GM12891 (cell line): Measurements from ENCODE around the gene AXIN1. TPM values are rescaled to one million over a fixed set of nuclear protein-coding genes. Genes with fewer than 3 reads are reported as not detected.

Source experiments
- DNase-seq: peaks from one replicate; pipeline ENCODE4 v3.0.0; 2011; ENCODE audit warnings: low spot score; ENCODE audit not compliant: insufficient read length
- FAIRE-seq: peaks from 2 replicates; lab custom pipeline; 2011; peaks lifted over from hg19 to GRCh38; lab: Jason Lieb, UNC
- PAX5 ChIP-seq: IDR thresholded peaks from 2 replicates; pipeline ENCODE4 v1.6.1; 2011; ENCODE audit warnings: low read length, moderate library complexity, mild to moderate bottlenecking; ENCODE audit not compliant: insufficient read depth, severe bottlenecking
- POLR2A ChIP-seq: IDR thresholded peaks from 2 replicates; pipeline ENCODE4 v1.6.1; 2011; ENCODE audit warnings: low read depth, low read length, control low read depth
- POLR2AphosphoS5 ChIP-seq: IDR thresholded peaks from 2 replicates; pipeline ENCODE4 v1.6.1; 2011; ENCODE audit warnings: low read depth, low read length, control low read depth
- POU2F2 ChIP-seq: IDR thresholded peaks from 2 replicates; pipeline ENCODE4 v1.6.1; 2011; ENCODE audit warnings: low read depth, mild to moderate bottlenecking, control low read depth, low read length, moderate library complexity
- SPI1 ChIP-seq: IDR thresholded peaks from 2 replicates; pipeline ENCODE4 v1.6.1; 2011; ENCODE audit warnings: low read depth, low read length, control low read depth
- TAF1 ChIP-seq: IDR thresholded peaks from 2 replicates; pipeline ENCODE4 v1.6.1; 2011; ENCODE audit warnings: low read depth, low read length, control low read depth
- polyA plus RNA-seq: library from polyadenylated mRNA; unstranded; fragments of >200 nt; gene quantifications from one replicate; pipeline ENCODE4 v1.2.1, GENCODE V29; 2012; ENCODE audit warnings: low read depth, missing spikeins, inconsistent platforms; ENCODE audit not compliant: missing spikeins

AXIN1 gene, protein sequence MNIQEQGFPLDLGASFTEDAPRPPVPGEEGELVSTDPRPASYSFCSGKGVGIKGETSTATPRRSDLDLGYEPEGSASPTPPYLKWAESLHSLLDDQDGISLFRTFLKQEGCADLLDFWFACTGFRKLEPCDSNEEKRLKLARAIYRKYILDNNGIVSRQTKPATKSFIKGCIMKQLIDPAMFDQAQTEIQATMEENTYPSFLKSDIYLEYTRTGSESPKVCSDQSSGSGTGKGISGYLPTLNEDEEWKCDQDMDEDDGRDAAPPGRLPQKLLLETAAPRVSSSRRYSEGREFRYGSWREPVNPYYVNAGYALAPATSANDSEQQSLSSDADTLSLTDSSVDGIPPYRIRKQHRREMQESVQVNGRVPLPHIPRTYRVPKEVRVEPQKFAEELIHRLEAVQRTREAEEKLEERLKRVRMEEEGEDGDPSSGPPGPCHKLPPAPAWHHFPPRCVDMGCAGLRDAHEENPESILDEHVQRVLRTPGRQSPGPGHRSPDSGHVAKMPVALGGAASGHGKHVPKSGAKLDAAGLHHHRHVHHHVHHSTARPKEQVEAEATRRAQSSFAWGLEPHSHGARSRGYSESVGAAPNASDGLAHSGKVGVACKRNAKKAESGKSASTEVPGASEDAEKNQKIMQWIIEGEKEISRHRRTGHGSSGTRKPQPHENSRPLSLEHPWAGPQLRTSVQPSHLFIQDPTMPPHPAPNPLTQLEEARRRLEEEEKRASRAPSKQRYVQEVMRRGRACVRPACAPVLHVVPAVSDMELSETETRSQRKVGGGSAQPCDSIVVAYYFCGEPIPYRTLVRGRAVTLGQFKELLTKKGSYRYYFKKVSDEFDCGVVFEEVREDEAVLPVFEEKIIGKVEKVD
- 13.5 TPM for polyA plus RNA-seq

DNA sequence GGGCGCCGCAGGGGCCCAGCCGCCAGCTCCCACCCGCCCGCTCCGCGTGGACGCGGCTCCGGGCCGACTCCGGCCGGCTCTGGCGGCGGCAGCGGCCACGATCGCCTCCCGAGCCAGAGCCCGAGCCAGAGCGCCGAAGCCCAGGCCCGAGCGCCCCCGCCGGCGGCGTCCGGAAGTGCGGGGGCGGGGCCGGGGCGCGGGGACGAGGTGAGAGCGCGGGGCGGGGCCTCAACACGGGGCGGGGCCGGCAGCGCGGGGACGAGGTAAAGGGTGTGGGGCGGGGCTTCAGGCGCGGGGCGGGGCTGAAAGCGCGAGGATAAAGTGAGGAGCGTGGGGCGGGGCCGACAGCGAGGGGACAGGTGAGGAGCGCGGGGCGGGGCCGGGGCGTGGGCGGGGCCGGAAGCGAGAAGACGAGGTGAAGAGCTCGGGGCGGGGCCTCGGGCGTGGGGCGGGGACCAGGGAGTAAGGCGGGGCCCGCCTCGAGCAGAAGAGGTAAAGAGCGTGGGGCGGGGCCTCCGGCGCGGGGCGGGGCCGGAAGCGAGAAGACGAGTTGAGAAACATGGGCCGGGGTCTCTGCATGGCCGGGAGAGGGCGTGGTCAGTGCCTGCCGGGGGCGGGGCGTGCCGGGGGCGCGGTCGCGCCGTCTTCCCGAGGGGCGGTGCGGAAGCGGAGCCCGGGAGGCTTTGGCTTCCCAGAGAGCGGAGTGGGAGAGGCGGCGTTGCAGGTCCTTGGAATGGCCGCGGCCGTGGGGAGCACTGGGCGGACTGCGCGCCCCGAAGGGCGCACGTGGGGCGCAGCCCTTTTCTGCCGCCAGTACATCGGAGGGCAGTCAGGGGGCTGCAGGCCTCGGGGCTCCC lies at the start of gene AXIN1:
AXIN1 (minus strand) TSS at position 177 of the 857 bp plus-strand sequence. CDS start 5,698 bp downstream, outside the sequence.
- peak; percentile 92 for DNase-seq
- TF ChIP-seq POLR2A (no peak), PAX5 (no peak), SPI1 (no peak), POLR2AphosphoS5 (no peak), POU2F2 (no peak), TAF1 (no peak)
- FAIRE-seq: peak; percentile 78

DNA sequence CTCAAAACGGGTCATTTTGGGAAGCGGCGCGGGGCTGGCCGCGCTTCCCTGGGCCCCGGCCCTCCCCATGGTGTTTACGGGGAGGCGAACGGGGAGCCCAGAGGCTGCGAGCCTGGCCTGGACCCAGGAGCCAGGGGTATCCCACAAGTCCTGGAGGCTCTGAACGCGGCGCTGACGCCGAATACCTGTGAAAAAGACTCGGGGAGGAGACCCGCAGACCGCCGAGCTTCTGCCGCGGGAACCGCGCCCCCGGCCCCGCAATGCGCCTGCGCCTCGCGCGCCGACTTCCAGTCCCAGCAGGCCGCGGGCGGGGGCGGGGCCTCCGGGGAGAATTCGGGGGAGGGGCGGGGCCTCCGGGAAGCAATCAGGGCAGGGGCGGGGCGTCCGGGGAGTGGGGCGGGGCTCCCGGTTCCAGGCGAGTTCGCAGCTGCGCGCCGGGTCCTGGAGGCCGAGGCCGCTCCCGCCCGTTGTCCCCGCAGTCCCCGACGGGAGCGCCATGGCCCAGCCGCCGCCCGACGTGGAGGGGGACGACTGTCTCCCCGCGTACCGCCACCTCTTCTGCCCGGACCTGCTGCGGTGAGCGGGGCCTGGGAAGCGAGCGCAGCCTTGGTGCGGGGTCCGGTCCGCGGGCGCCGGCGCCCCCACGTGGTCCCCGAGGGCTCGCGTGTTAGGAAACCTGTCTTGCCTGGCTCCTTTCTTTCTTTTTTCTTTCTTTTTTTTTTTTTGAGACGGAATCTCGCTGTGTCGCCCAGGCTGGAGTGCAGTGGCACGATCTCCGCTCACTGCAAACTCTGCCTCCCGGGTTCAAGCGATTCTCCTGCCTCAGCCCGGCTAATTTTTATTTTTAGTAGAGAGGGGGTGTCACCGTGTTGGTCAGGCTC lies 49.2 kb upstream of the AXIN1 start, which contains the start of gene DECR2:
DECR2 (plus strand) TSS at position 418 of the 881 bp plus-strand sequence; CDS start at position 497, 79 bp downstream.
- FAIRE-seq (peak; percentile 82), DNase-seq (peak; percentile 98)
- TF ChIP-seq POU2F2 (no peak), POLR2AphosphoS5 (peak; percentile 56; the same call in 1 of the 2 replicates), SPI1 (no peak), TAF1 (0 out of 2 replicates have a peak, but pooled peaks have one; percentile 27), PAX5 (no peak), POLR2A (peak; percentile 78)

DNA sequence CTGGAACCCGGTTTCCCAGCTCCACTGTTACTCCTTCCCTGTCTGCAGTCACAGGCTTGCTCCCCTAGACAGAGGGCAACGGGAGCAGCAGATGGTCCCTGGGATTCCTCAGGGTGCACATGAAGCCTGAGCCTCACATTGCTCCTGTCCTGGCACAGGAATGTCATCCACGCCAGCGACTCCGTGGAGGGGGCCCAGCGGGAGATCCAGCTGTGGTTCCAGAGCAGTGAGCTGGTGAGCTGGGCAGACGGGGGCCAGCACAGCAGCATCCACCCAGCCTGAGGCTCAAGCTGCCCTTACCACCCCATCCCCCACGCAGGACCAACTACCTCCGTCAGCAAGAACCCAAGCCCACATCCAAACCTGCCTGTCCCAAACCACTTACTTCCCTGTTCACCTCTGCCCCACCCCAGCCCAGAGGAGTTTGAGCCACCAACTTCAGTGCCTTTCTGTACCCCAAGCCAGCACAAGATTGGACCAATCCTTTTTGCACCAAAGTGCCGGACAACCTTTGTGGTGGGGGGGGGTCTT lies 47.6 kb upstream of the AXIN1 start:
- TF ChIP-seq PAX5 (no peak), POU2F2 (no peak), POLR2A (no peak), POLR2AphosphoS5 (no peak), SPI1 (no peak), TAF1 (no peak)
- DNase-seq: no peak
- no peak for FAIRE-seq

DNA sequence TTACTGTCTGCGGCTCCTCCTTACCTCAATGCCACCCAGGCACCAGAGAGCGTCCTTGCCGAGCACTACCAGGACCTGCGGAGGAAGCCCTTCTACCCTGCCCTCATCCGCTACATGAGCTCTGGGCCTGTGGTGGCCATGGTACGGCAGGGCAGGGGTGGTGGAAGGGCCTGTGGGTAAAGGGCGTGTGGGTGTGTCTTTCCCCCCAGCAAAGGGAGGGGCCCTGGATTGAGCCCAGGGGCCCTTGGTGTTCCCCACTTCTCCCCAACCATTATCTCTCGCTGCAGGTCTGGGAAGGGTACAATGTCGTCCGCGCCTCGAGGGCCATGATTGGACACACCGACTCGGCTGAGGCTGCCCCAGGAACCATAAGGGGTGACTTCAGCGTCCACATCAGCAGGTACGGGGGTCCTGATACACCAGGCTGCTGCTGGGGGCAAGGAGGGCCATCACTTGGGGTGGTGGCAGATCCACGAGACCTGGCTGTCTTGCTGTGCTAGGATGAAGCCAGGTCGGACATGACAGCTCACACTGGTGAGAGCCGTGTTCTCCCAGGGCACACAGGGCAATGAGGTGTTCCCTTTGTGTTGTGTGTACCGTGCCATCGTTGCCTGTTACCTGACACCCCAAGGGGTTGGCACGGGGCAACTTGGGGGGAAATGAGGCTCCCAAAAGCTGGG lies 47.0 kb upstream of the AXIN1 start:
- FAIRE-seq (no peak), DNase-seq (no peak)
- no peak for TF ChIP-seq POLR2AphosphoS5
- TF ChIP-seq SPI1: no peak
- no peak for TF ChIP-seq POU2F2
- no peak for TF ChIP-seq TAF1
- TF ChIP-seq POLR2A: no peak; the same call in 1 of the 2 replicates
- TF ChIP-seq PAX5: no peak

DNA sequence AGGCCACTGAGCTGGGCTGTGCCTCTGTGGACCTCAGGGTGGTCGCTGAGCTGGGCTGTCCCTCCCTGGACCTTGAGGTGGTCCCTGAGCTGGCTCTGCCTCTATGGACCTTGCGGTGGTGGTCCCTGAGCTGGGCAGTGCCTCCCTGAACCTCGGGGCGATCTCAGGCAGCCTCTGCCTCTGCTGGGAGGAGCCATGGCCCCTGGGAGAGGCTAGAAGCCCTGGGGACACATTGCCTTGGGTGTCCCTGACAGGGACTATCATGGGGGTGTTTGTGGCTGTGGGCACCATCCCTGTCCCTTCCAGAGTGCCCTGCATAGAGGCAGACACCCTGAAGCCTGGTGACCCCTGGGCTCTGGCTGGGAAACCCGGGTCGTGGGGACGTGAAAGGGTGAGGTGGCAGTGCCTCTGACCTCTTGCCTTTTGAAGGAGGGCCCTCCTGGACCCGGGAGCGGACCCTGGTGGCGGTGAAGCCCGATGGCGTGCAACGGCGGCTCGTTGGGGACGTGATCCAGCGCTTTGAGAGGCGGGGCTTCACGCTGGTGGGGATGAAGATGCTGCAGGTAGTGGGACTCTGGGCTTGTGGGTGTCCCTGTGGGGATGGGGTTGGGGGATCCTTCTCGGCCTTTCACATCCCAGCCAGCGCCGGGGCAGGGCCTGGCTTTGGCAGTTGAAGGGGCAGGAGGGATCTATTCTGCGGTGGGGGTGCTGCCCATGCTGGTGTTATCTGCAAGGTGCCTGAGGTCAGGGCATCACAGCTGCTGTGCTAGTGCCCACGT lies 46.2 kb upstream of the AXIN1 start:
- DNase-seq (no peak), FAIRE-seq (no peak)
- no peak for TF ChIP-seq POLR2A
- TF ChIP-seq POLR2AphosphoS5: no peak
- no peak for TF ChIP-seq PAX5
- no peak for TF ChIP-seq SPI1
- TF ChIP-seq POU2F2: no peak

DNA sequence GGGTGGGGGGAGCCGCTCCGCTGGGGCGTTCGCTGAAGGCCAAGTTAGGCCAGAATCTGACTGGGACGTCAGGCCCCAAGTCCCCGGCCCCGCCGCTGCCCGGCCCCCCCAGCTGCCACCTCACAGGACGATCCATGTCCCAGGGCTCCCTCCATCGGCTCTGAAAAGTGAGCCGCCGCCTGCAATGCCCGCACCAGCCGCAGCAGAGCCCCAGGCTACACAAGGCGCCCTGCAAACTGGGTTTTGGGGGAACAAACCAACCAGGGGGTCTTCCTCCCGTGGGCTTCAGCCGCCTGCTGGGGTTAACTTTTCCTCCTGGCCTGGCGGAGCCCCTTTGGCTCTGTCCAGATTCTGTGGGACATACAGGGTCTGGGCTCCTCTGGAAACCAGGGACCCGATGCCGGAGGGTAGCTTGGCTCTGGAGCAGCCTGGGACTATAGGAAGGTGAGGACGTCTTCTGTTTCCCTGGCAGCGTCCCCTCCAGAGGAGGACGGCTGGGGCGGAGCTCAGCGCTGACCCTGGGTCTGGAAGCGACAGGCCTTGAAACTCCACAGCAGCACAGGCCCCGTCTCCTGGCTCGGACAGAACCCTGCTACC lies 45.3 kb upstream of the AXIN1 start:
- DNase-seq (no peak), FAIRE-seq (no peak)
- TF ChIP-seq POU2F2: no peak
- no peak for TF ChIP-seq TAF1
- TF ChIP-seq POLR2AphosphoS5: no peak
- no peak for TF ChIP-seq POLR2A
- TF ChIP-seq PAX5: no peak
- TF ChIP-seq SPI1: no peak
